ENCODE measurements around the gene MKNK1.

DNA sequence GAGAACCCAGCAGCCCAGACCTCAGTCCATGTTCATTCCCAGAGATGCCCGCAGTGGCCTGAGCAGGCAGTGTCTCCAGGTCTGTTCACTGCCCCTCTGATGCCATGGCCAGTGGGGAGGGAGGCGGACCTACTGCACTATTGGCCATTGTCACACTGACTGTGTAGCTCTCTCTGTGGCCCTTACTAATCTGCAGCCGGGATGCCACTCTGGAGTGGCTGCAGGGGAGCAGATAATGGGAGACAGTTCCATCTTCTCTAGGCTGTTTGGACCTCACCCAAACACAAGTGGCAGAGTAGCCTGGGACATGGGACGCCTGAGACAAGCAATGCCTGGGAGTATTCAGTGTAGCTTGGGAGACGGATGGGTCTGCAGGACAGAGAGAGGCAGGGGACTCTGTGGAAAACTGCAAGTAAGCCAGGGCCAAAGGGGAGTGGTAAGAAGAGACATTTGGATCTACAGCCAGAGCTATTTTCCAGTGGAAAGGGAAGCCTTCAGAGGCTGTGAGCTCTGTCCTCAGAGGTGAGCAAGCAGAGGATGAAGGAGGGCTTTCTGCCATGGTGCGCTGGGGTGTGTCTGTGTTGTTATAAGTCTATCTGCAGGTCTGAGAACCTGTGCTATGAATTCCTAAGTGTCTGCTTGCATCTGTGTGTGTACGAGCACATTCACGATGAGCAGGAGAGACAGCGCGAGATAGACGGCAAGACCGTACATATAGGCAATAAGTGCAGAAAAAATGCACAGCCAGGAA lies 87.7 kb downstream of the MKNK1 start:
- no peak for TF ChIP-seq POLR2A (IDR thresholded peaks at IDR 0.05; ENCODE audit: extremely low read depth, insufficient read length)
- TF ChIP-seq, protein P1, sequence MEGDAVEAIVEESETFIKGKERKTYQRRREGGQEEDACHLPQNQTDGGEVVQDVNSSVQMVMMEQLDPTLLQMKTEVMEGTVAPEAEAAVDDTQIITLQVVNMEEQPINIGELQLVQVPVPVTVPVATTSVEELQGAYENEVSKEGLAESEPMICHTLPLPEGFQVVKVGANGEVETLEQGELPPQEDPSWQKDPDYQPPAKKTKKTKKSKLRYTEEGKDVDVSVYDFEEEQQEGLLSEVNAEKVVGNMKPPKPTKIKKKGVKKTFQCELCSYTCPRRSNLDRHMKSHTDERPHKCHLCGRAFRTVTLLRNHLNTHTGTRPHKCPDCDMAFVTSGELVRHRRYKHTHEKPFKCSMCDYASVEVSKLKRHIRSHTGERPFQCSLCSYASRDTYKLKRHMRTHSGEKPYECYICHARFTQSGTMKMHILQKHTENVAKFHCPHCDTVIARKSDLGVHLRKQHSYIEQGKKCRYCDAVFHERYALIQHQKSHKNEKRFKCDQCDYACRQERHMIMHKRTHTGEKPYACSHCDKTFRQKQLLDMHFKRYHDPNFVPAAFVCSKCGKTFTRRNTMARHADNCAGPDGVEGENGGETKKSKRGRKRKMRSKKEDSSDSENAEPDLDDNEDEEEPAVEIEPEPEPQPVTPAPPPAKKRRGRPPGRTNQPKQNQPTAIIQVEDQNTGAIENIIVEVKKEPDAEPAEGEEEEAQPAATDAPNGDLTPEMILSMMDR (IDR thresholded peaks at IDR 0.05; ENCODE audit: low read depth, low read length) = no peak
